Epithelial cell of esophagus (primary cell): Measurements from ENCODE around the gene EDN3.

Experiments
- DNase-seq: peaks from one replicate; pipeline ENCODE4 v3.0.0; 2010; ENCODE audit warnings: low read depth
- H3K4me3 ChIP-seq: 2 replicates; pipeline ENCODE4 v1.5.1; 2011; ENCODE audit warnings: mild to moderate bottlenecking, low read length, control low read depth
- TF ChIP-seq, protein P1 (sequence below): IDR thresholded peaks from 2 replicates; pipeline ENCODE4 v1.5.1; 2011; ENCODE audit warnings: low read depth, mild to moderate bottlenecking, low read length, control low read depth, inconsistent platforms; ENCODE audit not compliant: insufficient read depth; ENCODE audit errors: missing control alignments

EDN3 gene

GRCh38 chr20:59291740-59292383 is 8.5 kb upstream of the EDN3 start:
- H3K4me3 ChIP-seq: no peak overlapping the region
- peak; percentile 6 for DNase-seq
- TF ChIP-seq, protein P1, sequence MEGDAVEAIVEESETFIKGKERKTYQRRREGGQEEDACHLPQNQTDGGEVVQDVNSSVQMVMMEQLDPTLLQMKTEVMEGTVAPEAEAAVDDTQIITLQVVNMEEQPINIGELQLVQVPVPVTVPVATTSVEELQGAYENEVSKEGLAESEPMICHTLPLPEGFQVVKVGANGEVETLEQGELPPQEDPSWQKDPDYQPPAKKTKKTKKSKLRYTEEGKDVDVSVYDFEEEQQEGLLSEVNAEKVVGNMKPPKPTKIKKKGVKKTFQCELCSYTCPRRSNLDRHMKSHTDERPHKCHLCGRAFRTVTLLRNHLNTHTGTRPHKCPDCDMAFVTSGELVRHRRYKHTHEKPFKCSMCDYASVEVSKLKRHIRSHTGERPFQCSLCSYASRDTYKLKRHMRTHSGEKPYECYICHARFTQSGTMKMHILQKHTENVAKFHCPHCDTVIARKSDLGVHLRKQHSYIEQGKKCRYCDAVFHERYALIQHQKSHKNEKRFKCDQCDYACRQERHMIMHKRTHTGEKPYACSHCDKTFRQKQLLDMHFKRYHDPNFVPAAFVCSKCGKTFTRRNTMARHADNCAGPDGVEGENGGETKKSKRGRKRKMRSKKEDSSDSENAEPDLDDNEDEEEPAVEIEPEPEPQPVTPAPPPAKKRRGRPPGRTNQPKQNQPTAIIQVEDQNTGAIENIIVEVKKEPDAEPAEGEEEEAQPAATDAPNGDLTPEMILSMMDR: no peak

DNA sequence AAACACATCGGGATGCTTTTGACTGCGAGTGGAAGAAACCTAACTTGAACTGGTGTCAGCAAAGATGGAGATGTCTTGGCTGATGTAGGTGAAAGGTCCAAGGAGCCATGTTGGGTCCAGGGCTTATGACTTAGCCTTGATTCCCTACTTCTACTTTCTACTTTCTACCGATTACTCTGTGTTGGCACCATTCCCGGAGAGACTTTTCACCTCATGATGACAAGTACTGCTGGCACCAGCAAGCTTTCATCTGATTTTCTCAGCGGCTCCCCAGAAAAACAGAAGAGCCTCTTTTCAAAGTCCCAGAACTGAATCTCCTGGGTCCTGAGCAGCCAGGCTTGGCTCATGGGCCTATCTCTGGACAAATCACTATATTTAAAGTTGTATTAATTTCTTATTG is 4.9 kb upstream of the EDN3 start:
- H3K4me3 ChIP-seq: no peak overlapping the region
- TF ChIP-seq, protein P1: no peak
- DNase-seq: no peak

- TF ChIP-seq, protein P1: no peak
- DNase-seq: no peak
- no peak overlapping the region for H3K4me3 ChIP-seq
These were observed 2.7 kb upstream of the EDN3 start for GRCh38 chr20:59297686-59298085.

GRCh38 chr20:59299945-59300332 is 472 bp upstream of the EDN3 start:
- H3K4me3 ChIP-seq: no peak overlapping the region
- no peak for DNase-seq
- TF ChIP-seq, protein P1: no peak

GRCh38 chr20:59301343-59302007 is 1.1 kb downstream of the EDN3 start:
- H3K4me3 ChIP-seq: no peak overlapping the region
- no peak for DNase-seq
- TF ChIP-seq, protein P1: no peak

DNA sequence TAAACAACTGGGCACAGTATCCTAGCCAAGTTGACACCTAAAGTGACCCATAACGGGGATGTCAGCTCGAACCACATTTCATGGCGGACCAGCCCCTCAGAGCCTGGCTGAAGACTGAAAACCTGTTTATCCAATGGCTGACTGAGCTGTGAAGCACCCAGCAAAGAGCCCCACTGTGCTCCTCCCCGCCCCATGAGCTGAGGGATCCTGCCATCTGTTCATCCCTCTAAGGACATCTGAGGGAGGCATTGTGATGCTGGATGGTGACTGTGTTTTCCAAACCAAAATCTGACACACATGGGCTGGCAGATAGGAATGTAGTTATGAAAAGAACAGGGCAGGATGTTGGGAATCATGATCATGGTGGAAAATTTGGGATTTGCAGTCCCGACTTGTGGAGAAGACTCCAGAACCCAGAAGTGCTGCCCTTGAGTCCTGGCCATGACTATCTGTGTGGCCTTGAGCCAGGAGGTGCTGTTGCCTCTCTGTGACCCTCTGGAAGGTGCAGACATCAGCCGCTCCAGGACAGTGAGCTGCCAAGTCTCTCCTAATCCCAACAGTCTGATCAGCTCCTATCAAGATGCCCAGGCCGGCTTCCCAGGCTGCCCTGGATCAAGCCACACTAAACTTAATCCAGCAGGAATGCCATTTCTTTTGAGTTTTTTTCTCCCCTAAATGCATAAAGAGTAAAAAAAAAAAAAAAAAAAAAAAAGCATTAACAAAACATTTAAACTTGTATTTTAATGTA is 5.7 kb downstream of the EDN3 start:
- H3K4me3 ChIP-seq: no peak overlapping the region
- DNase-seq: no peak
- TF ChIP-seq, protein P1: no peak
